Measurements from ENCODE around the gene ST3GAL3. TPM values are rescaled to one million over a fixed set of nuclear protein-coding genes. Genes with fewer than 3 reads are reported as not detected.
A peak's percentile ranks its signal among the peaks of the same experiment; 100 is the strongest.

ST3GAL3 gene
- total and polyA plus RNA-seq, 3 donors from 2014 or later, result 42.9 to 62.0 (median 50.7) TPM

DNA sequence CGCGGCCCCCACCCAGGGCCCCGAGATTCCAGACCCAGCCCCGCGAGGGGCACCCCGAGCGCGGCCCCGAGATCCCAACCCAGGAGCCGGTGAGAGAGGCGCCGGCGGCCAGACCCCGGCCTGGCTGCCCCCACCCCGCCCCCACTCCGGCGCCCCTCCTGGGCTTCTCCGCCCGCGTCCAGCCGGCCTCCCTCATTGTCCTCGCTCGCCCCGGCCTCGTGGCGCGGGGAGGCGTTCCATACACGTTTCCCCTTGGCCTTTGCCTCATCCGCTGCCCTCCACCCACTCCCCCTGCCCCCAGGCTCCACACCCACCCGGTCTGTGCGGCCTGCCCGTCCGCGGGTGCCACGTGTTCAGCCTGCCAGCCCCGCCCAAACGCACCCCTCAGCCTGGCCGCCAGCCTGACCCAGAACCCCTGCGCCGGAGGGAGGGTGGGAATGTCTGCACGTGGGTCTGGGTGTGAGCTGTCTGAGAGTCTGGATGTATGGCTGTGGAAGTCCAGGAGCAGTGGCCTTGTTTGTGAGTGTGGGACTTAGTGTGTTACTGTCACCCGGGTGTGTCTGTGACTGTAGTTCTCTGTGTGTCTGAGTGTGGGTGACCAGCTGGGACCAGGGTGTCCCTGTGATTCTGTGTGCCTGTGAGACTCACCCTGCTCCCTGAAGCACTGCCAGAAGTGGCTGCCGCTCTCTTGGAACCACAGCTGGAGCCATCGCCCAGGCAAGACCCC, 272.4 kb downstream of the ST3GAL3 start:
- Histone ChIP-seq H3K9me3 (no peaks in the 10 kb centered on the region), H3K27ac (peak overlapping the region; percentile 55 to 56), H3K27me3 (no peaks in the 10 kb centered on the region), H3K4me1 (peaks cover 27% of the 10 kb centered on the region), H3K36me3 (ENCODE audit: low read depth, missing control alignments) (no peaks in the 10 kb centered on the region), H3K4me3 (peak overlapping the region; percentile 58 to 67)
- DNase-seq, result peak; percentile 50
- WGBS, 2 donors, result 3% methylated on average over 35 of the region's 45 CpGs; no CpG with 5 or more reads in 1 of the 2 donors
- TF ChIP-seq, protein P1, sequence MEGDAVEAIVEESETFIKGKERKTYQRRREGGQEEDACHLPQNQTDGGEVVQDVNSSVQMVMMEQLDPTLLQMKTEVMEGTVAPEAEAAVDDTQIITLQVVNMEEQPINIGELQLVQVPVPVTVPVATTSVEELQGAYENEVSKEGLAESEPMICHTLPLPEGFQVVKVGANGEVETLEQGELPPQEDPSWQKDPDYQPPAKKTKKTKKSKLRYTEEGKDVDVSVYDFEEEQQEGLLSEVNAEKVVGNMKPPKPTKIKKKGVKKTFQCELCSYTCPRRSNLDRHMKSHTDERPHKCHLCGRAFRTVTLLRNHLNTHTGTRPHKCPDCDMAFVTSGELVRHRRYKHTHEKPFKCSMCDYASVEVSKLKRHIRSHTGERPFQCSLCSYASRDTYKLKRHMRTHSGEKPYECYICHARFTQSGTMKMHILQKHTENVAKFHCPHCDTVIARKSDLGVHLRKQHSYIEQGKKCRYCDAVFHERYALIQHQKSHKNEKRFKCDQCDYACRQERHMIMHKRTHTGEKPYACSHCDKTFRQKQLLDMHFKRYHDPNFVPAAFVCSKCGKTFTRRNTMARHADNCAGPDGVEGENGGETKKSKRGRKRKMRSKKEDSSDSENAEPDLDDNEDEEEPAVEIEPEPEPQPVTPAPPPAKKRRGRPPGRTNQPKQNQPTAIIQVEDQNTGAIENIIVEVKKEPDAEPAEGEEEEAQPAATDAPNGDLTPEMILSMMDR (IDR thresholded peaks at IDR 0.05), result no peak
- no peak for TF ChIP-seq POLR2A (IDR thresholded peaks at IDR 0.05)
- intact Hi-C loops (cut with DNase I; ENCODE audit: low total_unique reads), result no loop called here

DNA sequence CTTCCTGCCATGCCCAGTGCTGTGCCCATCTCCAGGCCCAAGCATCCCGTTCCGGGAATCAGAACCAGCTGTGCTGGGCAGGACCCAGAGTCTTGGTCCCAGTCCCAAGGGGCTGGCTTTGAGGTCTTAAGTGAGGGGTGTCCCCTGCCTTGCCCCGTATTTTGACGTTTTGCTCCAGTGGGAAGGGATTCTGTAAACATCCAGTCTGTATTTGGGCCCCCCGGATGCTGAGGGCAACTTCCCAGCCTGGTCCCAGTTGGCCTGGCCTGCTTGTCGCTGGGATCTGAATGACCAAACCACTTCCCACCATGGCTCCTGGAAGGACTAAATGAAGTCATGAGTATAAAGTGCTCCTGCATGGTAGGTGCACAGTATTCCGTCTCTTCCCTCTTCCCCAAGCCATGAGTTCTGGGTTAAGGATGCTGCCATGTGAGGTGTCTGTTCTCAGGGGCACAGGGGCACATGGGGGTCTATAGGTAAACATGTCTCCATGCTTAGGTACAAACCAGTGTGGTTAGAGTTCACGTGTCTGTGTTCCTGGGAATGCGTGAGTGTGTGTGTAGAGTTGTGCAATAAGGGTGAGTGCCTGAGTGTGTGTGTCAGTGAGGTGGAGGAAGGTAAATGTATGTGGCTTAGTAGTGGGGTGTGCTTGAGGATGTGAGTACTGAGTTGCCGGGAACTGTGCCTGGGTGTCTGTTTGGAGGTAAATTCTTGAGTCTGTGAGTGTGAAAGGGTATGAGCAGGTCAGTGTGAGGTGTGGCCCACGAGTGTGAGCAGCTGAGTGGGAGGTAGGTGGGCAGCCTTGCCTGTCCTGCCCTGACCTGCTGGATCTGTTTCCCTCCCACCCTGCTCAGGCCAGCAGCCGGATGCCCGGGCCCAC, 273.2 kb downstream of the ST3GAL3 start:
- TF ChIP-seq, protein P1 (IDR thresholded peaks at IDR 0.05), result no peak
- TF ChIP-seq POLR2A (IDR thresholded peaks at IDR 0.05), result no peak
- WGBS, 2 donors, result 55 to 61% methylated on average over 11 to 13 of the region's 13 CpGs
- H3K27me3 ChIP-seq, result no peaks in the 10 kb centered on the region
- no peaks in the 10 kb centered on the region for H3K36me3 ChIP-seq (ENCODE audit: low read depth, missing control alignments)
- no peak for DNase-seq
- H3K9me3 ChIP-seq, result no peaks in the 10 kb centered on the region
- intact Hi-C loops (cut with DNase I; ENCODE audit: low total_unique reads), result no loop called here
- H3K4me3 ChIP-seq, result peak overlapping the region in 1 of 2 donors; percentile 67
- H3K4me1 ChIP-seq, result peaks cover 27% of the 10 kb centered on the region
- no peak overlapping the region for H3K27ac ChIP-seq

Small RNAs within 50 kb of the gene (microRNA-seq; reads per million reads assigned to microRNA genes)
- 0 reads per million in 2 donors for gene MIR6079 (ENCODE audit: borderline number of aligned reads in 2 of 2, borderline replicate concordance in 1 of 2)

Small RNAs within 50 kb of the gene (small RNA-seq; reads per million reads assigned to genes)
- 0 reads per million in 2 donors for gene AL451062.2
- gene RF00026, result 0 reads per million in 2 donors

Other genes with a start within 250 kb of the ST3GAL3 start
- 10 to 100 TPM; 43.1 to 45.4 TPM for gene PTPRF, start 176.7 kb upstream of the ST3GAL3 start, total RNA-seq
- gene PTPRF, start 176.7 kb upstream of the ST3GAL3 start, polyA plus RNA-seq (ENCODE audit: insufficient read depth, low read depth, low replicate concordance), result 51.0 TPM
- gene KDM4A, start 57.4 kb upstream of the ST3GAL3 start, total RNA-seq, result 10 to 100 TPM; 28.1 to 30.9 TPM
- 13.8 TPM for gene KDM4A, start 57.4 kb upstream of the ST3GAL3 start, polyA plus RNA-seq (ENCODE audit: insufficient read depth, low read depth, low replicate concordance)
- gene ARTN, start 226.3 kb downstream of the ST3GAL3 start, total RNA-seq, result 1 to 10 TPM; 1.6 to 5.4 TPM
- 1.9 TPM for gene ARTN, start 226.3 kb downstream of the ST3GAL3 start, polyA plus RNA-seq (ENCODE audit: insufficient read depth, low read depth, low replicate concordance)
- 10 to 100 TPM; 67.3 to 77.0 TPM for gene IPO13, start 239.4 kb downstream of the ST3GAL3 start, total RNA-seq
- gene IPO13, start 239.4 kb downstream of the ST3GAL3 start, polyA plus RNA-seq (ENCODE audit: insufficient read depth, low read depth, low replicate concordance), result 138 TPM

Measured in testis (tissue), 3 donors.